Left lung (tissue), 10 donors: ENCODE results near the gene CDK11A. TPM values are rescaled to one million over a fixed set of nuclear protein-coding genes. Genes with fewer than 3 reads are reported as not detected.
"Not testable (repeated sequence)": the region's sequence is repeated elsewhere in the genome, so short reads cannot be mapped to it uniquely, and the experiment has no call there.

ENCODE experiments used
- ATAC-seq: fragments of 200-7000 bp; cut with Tn5 transposase; one replicate; pipeline ENCODE4 v1.9.1; 2020; ENCODE audit warnings: moderate library complexity
- DNase-seq, 4 donors: peaks; one replicate each; pipeline ENCODE4 v3.0.0-alpha.2; 2013 to 2020
- H3K27ac ChIP-seq, 2 donors: fragments of 200-600 bp; sonication (generic) in 1 of 2; one replicate each; pipeline versions ENCODE4 v1.5.0 to v1.8.0; 2020 to 2021
- H3K27me3 ChIP-seq, 2 donors: fragments of 200-600 bp; sonication (generic) in 1 of 2; one replicate each; pipeline versions ENCODE4 v1.5.0 to v1.8.0; 2020 to 2021
- H3K36me3 ChIP-seq, 2 donors: fragments of 200-600 bp; sonication (generic) in 1 of 2; one replicate each; pipeline versions ENCODE4 v1.5.0 to v1.8.0; 2020 to 2021
- H3K4me1 ChIP-seq, 2 donors: fragments of 200-600 bp; one replicate each; pipeline ENCODE4 v1.8.0; 2021
- H3K4me3 ChIP-seq, 2 donors: fragments of 200-600 bp; sonication (generic) in 1 of 2; one replicate each; pipeline versions ENCODE4 v1.5.0 to v1.8.0; 2020 to 2021; ENCODE audit warnings: mild to moderate bottlenecking in 1 of 2
- H3K9me3 ChIP-seq, 2 donors: fragments of 200-600 bp; sonication (generic) in 1 of 2; one replicate each; pipeline versions ENCODE4 v1.5.0 to v1.8.0; 2020 to 2021
- intact Hi-C, 2 donors: fragments of 100-400 bp; cut with DNase I; formaldehyde crosslinking; loops; one replicate each; pipeline versions ENCODE4 v1.11.2 to v1.14.2; 2022
- polyA plus RNA-seq, 6 donors: library from polyadenylated mRNA; unstranded; fragments of 120-200 nt; gene quantifications; one replicate each; pipeline ENCODE4 v1.2.1, GENCODE V29; 2013; ENCODE audit not compliant: insufficient read length in 6 of 6
- total RNA-seq, 2 donors: library from RNA; stranded (reverse); fragmentation: NEBNext Ultra II Directional; extraction: Animal tissue kit (Norgen Biotek cat#: 25700); gene quantifications; one replicate each; pipeline ENCODE4 v1.2.1, GENCODE V29; 2021
- TF ChIP-seq, protein P1 (sequence below), 2 donors: fragments of 200-600 bp; sonication (generic) in 1 of 2; IDR thresholded peaks; one replicate each; pipeline versions ENCODE4 v1.5.0 to v1.8.0; 2021; ENCODE audit warnings: antibody characterized with exemption in 2 of 2
- donor health status: DM: no; HTN: yes; CAD: no.
- donor health status: DM: no; HTN: no; CAD: no.

The CDK11A gene
- total and polyA plus RNA-seq, 8 donors, result 21.1 to 45.7 (median 37.8) TPM

DNA sequence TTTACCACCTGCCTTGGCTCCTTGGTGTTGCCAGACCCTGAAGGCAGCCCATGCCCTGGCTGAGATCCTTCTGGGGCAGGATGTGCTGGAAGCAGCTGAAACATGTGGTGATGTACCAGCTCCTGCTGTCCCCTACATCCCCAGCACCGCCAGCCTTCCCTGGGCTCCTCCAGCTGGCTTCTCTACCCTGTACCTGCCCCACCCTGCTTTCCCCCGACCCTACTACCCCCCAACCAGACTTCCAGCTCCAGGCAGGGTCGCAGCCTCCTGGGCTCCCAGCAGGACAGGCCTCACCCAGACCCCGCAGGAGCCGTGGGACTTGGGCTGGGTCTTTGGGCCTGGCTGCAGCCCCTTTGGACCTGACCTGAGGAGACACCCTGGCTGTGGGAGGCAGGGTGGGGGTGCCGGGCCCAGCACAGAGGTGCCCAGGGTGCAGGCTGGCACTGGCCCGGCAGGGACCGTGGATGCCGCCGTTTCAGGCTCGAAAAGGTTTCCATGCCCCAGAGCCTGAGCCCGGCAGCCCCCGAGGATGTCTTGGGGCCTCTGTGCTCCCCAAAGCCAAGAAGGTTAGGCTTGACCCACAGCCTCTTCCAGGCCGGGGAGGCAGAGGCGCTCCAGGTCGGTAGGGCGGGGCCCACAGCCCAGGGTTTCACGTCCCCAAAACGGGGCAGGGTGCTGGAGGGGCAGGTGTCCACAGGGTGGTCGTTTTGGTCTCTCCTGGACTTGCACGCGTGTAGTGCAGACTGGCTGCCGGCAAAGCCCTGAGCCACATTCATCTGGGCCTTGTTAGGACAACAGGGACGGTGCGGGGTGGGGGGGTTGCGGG is 26.6 kb downstream of the CDK11A start:
- DNase-seq, result peak in 1 of 4 donors; percentile 43
- H3K36me3 ChIP-seq, H3K27me3 ChIP-seq, intact Hi-C loops, H3K9me3 ChIP-seq, ATAC-seq, H3K4me3 ChIP-seq, H3K27ac ChIP-seq: not testable (repeated sequence)
- H3K4me1 ChIP-seq, result peaks cover 0 to 10% of the 10 kb centered on the region in 2 donors

DNA sequence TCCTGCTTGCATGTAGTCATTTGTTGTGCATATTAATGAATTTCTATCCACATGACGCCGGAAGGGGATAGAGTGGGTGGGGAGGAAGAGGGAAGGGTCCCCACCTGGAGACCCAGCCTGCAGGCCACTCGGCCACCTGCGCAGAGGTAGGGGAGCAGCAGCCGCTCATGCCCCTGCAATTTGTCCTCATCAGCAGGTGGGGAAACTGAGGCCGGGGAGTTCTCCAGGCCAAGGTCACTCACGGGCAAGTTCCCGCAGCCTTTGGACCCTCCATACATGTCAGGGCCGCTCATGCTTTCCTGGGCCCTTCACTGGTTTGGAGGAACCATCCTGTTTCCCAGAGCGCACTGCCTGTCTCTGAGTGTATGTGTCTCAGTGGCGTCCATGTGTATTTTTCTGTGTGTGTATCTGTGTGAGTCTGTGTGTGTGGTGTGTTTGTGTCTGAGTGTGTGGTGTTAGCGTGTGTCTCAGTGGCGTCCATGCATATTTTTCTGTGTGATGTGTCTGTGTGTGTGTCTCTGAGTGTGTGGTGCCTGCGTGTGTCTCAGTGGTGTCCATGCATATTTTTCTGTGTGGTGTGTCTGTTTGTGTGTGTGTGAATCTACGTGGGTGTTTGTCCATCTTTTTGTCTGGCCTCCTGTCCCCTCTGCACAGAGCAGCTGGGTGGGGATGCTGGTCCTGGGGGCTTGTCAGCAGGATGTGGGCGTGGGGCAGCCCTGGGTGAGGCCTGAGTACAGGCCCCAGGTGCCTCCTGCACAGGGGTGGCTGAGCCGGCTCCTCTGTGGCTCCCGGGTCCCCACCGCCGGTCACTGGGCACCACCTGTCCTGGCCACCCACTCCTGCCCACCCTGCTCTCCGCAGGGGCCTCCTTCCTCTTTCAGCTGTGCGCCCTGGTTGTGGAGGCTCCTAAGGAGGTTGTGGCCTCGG is 27.5 kb downstream of the CDK11A start:
- H3K27me3 ChIP-seq, H3K36me3 ChIP-seq, H3K9me3 ChIP-seq, intact Hi-C loops, ATAC-seq, H3K4me3 ChIP-seq, H3K27ac ChIP-seq: not testable (repeated sequence)
- peak in 1 of 4 donors; percentile 59 for DNase-seq
- peaks cover 0 to 10% of the 10 kb centered on the region in 2 donors for H3K4me1 ChIP-seq

DNA sequence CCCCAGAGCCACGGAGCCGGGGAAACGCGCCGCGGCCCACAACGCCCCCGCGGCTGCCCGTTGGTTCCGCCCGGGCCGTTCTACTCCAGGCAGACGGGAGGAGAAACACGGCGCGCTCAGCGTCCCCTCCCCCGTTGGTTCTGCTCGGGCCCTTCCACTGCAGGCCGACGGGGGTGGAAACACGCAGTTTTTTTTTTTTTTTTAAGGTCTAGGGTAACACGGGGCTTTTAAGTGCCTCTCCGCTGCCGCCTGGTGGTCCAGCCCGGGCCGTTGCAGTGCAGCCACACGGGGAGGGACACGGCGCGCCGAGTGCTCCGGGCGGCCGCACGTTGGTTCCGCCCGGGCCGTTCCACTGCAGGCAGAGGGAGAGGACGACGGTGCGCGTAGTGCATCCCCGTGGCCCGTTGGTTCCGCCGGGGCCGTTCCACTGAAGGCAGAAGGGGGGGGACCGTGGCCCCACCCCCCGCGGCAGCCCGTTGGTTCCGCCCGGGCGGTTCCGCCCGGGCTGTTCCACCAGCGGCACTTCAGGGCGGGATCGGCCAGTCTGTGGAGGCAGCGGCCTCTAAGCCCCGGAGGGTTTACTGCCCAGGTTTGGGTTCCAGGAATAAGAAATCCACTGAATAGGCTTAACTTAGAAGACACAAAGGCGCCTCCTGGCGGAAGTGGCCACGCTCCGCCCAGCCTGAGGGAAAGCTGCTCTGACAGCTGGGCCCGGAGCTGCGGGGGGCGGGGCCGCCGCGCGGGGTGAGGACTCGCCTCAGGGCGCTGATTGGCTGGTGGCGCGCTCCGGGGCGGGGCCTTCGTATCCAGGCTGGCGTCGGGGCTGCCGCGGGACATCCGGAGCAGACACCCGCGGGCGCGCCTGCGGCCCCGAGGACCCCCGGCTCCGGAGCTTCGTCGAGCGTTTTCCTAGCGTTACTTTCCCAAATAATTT is 31.2 kb downstream of the CDK11A start, which contains the start of gene SLC35E2B:
Gene SLC35E2B, minus strand, starts transcription at position 82 of the 934 bp plus-strand sequence. CDS start 16,096 bp downstream, outside the sequence.
- Histone ChIP-seq H3K4me3 (peak within 1 kb of the TSS; percentile 41 to 59), H3K4me1 (peaks cover 0 to 10% of the 10 kb centered on the region in 2 donors), H3K27ac (peak within 1 kb of the TSS; percentile 92 to 97)
- intact Hi-C loops, H3K9me3 ChIP-seq, H3K36me3 ChIP-seq, H3K27me3 ChIP-seq: not testable (repeated sequence)
- DNase-seq, result peak; percentile 88 to 98 (median 94)
- ATAC-seq, result peak; percentile 92

DNA sequence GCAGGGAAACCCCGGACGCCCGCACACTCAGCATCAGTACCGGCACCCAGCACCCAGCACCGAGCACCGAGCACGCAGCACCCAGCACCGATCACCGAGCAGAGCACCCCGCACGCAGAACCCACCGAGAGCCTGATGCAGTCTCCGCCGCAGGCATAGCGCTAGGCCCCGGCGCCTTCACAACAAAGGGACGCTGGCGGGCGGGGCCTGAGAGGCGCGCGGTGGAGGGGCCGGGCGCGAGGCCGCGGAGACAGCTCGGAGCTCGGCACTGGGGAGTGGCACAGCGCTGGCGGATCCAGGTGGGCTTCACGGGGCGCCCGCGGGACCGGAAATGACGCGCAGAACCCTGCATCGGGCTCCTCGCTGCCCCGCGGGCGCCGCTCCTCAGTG is 31.8 kb downstream of the CDK11A start:
- Histone ChIP-seq H3K4me3 (peak overlapping the region; percentile 41 to 59), H3K4me1 (peaks cover 0 to 13% of the 10 kb centered on the region in 2 donors), H3K27ac (peak overlapping the region; percentile 92 to 97)
- H3K36me3 ChIP-seq, H3K27me3 ChIP-seq, H3K9me3 ChIP-seq, intact Hi-C loops: not testable (repeated sequence)
- ATAC-seq (peak; percentile 83), DNase-seq (peak; percentile 43 to 98 (median 71))

DNA sequence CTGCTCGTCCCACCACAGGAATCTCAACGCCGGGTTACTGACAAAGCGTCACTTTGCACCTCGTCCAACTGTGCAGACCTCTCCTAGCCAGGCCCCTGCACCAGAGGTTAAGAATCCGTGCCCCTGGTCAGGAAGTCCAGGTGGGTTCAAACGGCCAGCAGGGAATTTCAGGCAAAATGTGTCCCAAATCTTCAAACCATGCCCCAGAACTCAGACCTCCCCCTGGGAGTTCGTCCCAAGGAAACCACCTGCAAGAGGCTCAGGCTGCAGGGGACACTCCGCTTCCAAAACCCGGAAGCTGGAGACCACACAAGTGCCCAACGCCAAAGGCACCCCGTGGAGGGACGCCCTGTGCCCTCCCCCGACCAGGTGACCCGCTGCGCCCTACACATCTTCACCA is 32.7 kb downstream of the CDK11A start:
- H3K27ac ChIP-seq, intact Hi-C loops, H3K9me3 ChIP-seq, H3K27me3 ChIP-seq, DNase-seq, H3K36me3 ChIP-seq: not testable (repeated sequence)
- Histone ChIP-seq H3K4me1 (peaks cover 0 to 22% of the 10 kb centered on the region in 2 donors), H3K4me3 (peak overlapping the region in 1 of 2 donors; percentile 22)
- peak; percentile 3 for ATAC-seq

DNA sequence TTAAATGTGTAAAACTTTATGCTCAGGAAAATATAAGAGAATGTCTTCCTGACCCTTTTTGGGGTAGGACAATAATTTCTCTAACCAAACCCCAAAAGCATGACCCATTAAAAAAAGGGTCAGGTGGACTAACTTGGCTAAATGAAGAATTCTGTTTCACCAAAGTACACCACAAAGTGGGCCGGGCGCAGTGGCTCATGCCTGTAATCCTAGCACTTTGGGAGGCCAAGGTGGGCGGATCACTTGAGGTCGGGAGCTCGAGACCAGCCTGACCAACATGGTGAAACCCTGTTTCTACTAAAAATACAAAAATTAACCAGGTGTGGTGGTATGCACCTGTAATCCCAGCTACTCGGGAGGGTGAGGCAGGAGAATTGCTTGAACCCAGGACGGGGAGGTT is 34.6 kb downstream of the CDK11A start:
- intact Hi-C loops, H3K27ac ChIP-seq, ATAC-seq, H3K36me3 ChIP-seq, H3K4me3 ChIP-seq, H3K27me3 ChIP-seq, H3K9me3 ChIP-seq: not testable (repeated sequence)
- peak in 1 of 4 donors; percentile 19 for DNase-seq
- peaks cover 0 to 31% of the 10 kb centered on the region in 2 donors for H3K4me1 ChIP-seq

DNA sequence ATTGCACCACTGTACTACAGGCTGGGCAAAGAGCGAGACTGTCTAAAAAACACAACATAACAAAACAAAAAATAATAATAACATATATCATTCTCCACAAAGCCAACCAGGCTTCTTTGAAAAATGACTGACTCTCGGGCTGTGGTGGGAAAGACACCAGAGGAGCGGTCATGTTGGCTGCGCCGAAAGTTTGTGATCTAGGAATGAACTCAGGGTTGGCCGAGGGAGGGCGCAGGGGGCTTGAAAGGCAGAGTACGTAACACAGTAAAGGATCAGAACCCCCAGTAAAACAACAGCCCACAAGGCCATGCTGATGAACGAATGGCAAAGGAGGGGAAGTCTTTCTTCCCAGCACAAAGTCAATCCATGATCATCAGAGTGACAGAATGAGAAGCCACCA is 36.3 kb downstream of the CDK11A start:
- DNase-seq, result peak in 1 of 4 donors; percentile 29
- Histone ChIP-seq H3K27ac (no peak overlapping the region), H3K4me1 (peaks cover 0 to 30% of the 10 kb centered on the region in 2 donors), H3K36me3 (peaks cover 0 to 3% of the 10 kb centered on the region in 2 donors), H3K4me3 (no peak overlapping the region), H3K9me3 (no peaks in the 10 kb centered on the region), H3K27me3 (no peaks in the 10 kb centered on the region)
- no peak for ATAC-seq
- intact Hi-C loops, result no loop called here
- TF ChIP-seq, protein P1, sequence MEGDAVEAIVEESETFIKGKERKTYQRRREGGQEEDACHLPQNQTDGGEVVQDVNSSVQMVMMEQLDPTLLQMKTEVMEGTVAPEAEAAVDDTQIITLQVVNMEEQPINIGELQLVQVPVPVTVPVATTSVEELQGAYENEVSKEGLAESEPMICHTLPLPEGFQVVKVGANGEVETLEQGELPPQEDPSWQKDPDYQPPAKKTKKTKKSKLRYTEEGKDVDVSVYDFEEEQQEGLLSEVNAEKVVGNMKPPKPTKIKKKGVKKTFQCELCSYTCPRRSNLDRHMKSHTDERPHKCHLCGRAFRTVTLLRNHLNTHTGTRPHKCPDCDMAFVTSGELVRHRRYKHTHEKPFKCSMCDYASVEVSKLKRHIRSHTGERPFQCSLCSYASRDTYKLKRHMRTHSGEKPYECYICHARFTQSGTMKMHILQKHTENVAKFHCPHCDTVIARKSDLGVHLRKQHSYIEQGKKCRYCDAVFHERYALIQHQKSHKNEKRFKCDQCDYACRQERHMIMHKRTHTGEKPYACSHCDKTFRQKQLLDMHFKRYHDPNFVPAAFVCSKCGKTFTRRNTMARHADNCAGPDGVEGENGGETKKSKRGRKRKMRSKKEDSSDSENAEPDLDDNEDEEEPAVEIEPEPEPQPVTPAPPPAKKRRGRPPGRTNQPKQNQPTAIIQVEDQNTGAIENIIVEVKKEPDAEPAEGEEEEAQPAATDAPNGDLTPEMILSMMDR (IDR thresholded peaks at IDR 0.05), result no peak
